Fibroblast of lung (primary cell): ENCODE results near the gene TBC1D25.

ENCODE experiments used
- CTCF ChIP-seq, 2 donors: IDR thresholded peaks in 1 of 2; conservative IDR thresholded peaks in 1 of 2; 1 replicate in 1 of 2; 2 replicates in 1 of 2; pipeline ENCODE4 v1.5.1; 2011 to 2012; ENCODE audit warnings: low read length in 2 of 2, control low read depth in 1 of 2, inconsistent platforms in 1 of 2, low read depth in 1 of 2, mild to moderate bottlenecking in 1 of 2
- EZH2 ChIP-seq: IDR thresholded peaks from 2 replicates; pipeline ENCODE4 v1.5.1; 2012; ENCODE audit warnings: low read length, control low read depth, mild to moderate bottlenecking; ENCODE audit errors: missing control alignments

DNA sequence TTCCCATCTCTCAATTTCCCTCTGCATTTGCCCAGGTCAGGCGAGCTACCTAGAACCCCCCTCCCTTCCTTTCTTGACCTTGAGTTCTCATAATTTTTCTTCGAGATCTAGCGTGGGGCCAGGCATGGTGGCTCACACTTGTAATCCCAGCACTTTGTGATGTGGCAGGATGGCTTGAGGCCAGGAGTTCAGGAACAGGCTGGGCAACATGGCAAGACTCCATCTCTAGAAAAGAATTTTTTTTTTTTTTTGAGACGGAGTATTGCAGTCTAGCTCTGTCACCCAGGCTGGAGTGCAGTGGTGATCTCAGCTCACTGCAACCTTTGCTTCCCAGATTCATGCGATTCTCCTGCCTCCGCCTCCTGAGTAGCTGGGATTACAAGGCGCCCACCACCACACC lies 35.3 kb upstream of the TBC1D25 start:
- no peak for TF ChIP-seq CTCF (conservative IDR thresholded peaks at IDR 0.05 in 1 of 2, IDR thresholded peaks at IDR 0.05 in 1 of 2; ENCODE audit: low read depth in 1 of 2, low read length in 2 of 2)
- TF ChIP-seq EZH2: no peak
